ENCODE results near the gene ATP2C2. TPM values are rescaled to one million over a fixed set of nuclear protein-coding genes. Genes with fewer than 3 reads are reported as not detected.

ATP2C2 gene
- polyA plus RNA-seq, 1 of the 3 experiments (the other 2 are of a cell fraction), result 0.33 TPM

GRCh38 chr16:84348386-84348888 lies 19.9 kb upstream of the ATP2C2 start:
- 34% methylated on average over 6 of the region's 6 CpGs for WGBS (ENCODE audit: low lambda C conversion rate)
- POLR2A ChIA-PET, result no interaction called here
- no peak for DNase-seq

More at GRCh38 chr16:84348386-84348888, 19.9 kb upstream of the ATP2C2 start:
- Histone ChIP-seq H2AFZ (ENCODE audit: low read depth) (no peak overlapping the region), H3K27ac (ENCODE audit: low read depth in 2 of 2, low read length in 1 of 2) (no peak overlapping the region), H3K4me1 (ENCODE audit: control insufficient read depth in 1 of 2, insufficient read depth in 2 of 2, low read depth in 1 of 2, low read length in 1 of 2) (no peaks in the 10 kb centered on the region), H3K9me2 (no peaks in the 10 kb centered on the region), H3K4me2 (no peak overlapping the region), H3K9ac (no peak overlapping the region), H3K27me3 (ENCODE audit: insufficient read depth) (peaks cover 45% of the 10 kb centered on the region; the same call in 1 of the 2 replicates), H3F3A (replicated peaks; ENCODE audit: insufficient read depth) (no peaks in the 10 kb centered on the region), H3K79me2 (ENCODE audit: insufficient read depth) (no peaks in the 10 kb centered on the region), H3K36me3 (replicated peaks in 1 of 2; ENCODE audit: control insufficient read depth in 1 of 2, insufficient read depth in 2 of 2, low read length in 1 of 2) (no peaks in the 10 kb centered on the region), H3K4me3 (ENCODE audit: low read depth in 2 of 2, low read length in 1 of 2) (no peak overlapping the region), H4K20me1 (ENCODE audit: insufficient read depth) (no peaks in the 10 kb centered on the region), H3K9me3 (no peaks in the 10 kb centered on the region)
- TF ChIP-seq SIN3A (IDR thresholded peaks at IDR 0.05; ENCODE audit: borderline replicate concordance, low read depth, low read length) (no peak), ZBTB33 (IDR thresholded peaks at IDR 0.05; ENCODE audit: borderline replicate concordance, low read depth) (no peak), NRF1 (IDR thresholded peaks at IDR 0.05; ENCODE audit: low read depth, low read length) (no peak), PBX3 (IDR thresholded peaks at IDR 0.05) (no peak), RCOR1 (IDR thresholded peaks at IDR 0.05; ENCODE audit: low read length) (no peak), MAX (IDR thresholded peaks at IDR 0.05; ENCODE audit: low read depth) (no peak), NFIC (IDR thresholded peaks at IDR 0.05; ENCODE audit: borderline replicate concordance) (no peak), SMC3 (IDR thresholded peaks at IDR 0.05; ENCODE audit: low read depth, low read length) (no peak), IRF3 (IDR thresholded peaks at IDR 0.05; ENCODE audit: low read depth, low read length) (no peak), CHD2 (IDR thresholded peaks at IDR 0.05; ENCODE audit: low read length, partially characterized antibody) (no peak), EP300 (IDR thresholded peaks at IDR 0.05; ENCODE audit: borderline replicate concordance in 1 of 2, low read depth in 1 of 2, low read length in 1 of 2) (no peak)
- TF ChIP-seq, protein P1, sequence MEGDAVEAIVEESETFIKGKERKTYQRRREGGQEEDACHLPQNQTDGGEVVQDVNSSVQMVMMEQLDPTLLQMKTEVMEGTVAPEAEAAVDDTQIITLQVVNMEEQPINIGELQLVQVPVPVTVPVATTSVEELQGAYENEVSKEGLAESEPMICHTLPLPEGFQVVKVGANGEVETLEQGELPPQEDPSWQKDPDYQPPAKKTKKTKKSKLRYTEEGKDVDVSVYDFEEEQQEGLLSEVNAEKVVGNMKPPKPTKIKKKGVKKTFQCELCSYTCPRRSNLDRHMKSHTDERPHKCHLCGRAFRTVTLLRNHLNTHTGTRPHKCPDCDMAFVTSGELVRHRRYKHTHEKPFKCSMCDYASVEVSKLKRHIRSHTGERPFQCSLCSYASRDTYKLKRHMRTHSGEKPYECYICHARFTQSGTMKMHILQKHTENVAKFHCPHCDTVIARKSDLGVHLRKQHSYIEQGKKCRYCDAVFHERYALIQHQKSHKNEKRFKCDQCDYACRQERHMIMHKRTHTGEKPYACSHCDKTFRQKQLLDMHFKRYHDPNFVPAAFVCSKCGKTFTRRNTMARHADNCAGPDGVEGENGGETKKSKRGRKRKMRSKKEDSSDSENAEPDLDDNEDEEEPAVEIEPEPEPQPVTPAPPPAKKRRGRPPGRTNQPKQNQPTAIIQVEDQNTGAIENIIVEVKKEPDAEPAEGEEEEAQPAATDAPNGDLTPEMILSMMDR (IDR thresholded peaks at IDR 0.05), result no peak
- CTCF ChIA-PET, result interaction anchor here (0.9 to 1.1 kb wide), 2 partner anchors 9 to 93 kb away, joined by 3 read pairs; no protein-coding TSS in a partner anchor

All from SK-N-SH (cell line).